Stimulated activated CD4-positive, alpha-beta T cell treated with anti-CD3 and anti-CD28 coated beads, Interleukin-4, amount 100 ng/mL, for 1 hour (primary cell): Measurements from ENCODE around the gene RNF17.
A peak's percentile ranks its signal among the peaks of the same experiment; 100 is the strongest.

Source experiments
- DNase-seq: peaks from one replicate; pipeline ENCODE4 v3.0.0-alpha.2; 2020

Gene RNF17

GRCh38 chr13:24899601-24900000 lies 135.6 kb downstream of the RNF17 start:
- no peak for DNase-seq

GRCh38 chr13:24900507-24900906 lies 136.5 kb downstream of the RNF17 start:
- DNase-seq = no peak

DNA sequence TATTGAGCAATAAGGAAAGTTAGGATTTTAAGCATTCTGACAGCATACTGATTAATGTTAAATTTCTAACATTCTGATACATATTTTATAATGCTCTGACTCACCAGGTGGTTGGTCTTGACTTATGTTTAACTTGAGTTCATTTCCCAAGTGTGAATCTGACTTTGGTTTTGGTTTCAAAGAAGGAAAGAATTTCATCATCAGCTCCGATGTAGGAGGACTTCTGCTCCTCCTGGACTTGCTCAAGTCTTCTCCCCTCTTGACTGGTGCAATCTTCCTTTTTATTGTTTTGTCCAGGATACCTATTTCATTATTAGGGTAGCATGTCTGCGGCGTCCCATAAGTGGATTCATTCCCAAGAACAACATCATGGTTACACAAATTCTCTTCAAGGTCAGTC lies 141.3 kb downstream of the RNF17 start:
- DNase-seq = no peak

- no peak for DNase-seq
Measured at GRCh38 chr13:24906268-24906667, 142.3 kb downstream of the RNF17 start.

GRCh38 chr13:24910502-24911132 lies 146.6 kb downstream of the RNF17 start:
- DNase-seq = no peak

DNA sequence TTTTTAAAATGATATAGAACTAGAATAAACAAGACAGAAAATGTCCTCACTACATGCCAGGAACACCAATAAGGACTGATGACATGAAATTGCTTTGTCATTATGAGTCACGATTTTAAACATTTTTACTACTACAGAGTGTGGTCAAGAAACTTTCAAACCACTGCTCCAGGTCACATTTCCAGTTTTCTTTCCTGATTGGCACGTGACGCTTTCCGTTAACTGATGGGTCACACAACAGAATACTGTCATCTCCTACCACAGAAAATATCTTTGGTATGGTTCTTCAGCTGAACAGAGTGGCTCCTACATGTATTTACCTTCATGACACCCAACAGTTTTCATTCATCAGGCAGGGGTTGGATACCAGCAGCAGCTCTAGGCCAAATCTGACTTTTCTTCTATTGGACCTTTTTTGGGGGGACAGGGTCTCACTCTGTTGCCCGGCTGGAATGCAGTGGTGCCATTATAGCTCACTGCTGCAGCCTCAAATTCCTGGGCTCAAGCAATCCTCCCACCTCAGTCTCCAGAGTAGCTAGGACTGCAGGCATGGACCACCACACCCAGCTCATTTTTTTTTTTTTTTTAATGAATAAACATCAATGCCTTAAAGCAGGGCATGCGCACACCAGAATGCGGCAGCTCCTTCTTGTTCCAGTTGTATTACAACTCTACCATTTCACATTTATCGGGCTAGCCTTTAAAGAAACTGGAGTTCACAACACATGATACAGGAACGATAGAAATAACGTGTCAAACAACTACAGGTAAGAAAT lies 147.4 kb downstream of the RNF17 start:
- no peak for DNase-seq

DNA sequence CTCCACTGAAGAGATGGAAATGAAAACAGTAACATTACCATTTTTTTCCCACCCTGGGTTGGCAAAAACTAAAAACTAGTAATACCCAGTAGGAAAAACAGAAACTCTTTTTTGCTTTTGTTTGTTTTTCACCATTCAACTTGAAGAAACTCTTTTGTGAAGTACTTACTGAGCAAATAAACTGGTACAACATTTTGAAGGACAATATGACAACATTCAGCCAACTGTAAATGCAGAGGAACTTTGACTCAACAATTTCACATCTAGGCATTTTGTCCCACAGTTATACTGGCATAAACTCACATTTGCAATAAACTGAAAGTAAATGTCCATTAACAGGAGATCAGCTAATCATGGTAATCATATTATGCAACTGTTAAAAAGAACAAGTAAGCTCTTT lies 152.5 kb downstream of the RNF17 start:
- DNase-seq = no peak

GRCh38 chr13:24921003-24921402 lies 157.0 kb downstream of the RNF17 start:
- no peak for DNase-seq

GRCh38 chr13:24921881-24922280 lies 157.9 kb downstream of the RNF17 start:
- no peak for DNase-seq

GRCh38 chr13:24922387-24922744 lies 158.4 kb downstream of the RNF17 start:
- no peak for DNase-seq

- DNase-seq = peak; percentile 92
Measured at GRCh38 chr13:24922745-24923591, 159.0 kb downstream of the RNF17 start.

DNA sequence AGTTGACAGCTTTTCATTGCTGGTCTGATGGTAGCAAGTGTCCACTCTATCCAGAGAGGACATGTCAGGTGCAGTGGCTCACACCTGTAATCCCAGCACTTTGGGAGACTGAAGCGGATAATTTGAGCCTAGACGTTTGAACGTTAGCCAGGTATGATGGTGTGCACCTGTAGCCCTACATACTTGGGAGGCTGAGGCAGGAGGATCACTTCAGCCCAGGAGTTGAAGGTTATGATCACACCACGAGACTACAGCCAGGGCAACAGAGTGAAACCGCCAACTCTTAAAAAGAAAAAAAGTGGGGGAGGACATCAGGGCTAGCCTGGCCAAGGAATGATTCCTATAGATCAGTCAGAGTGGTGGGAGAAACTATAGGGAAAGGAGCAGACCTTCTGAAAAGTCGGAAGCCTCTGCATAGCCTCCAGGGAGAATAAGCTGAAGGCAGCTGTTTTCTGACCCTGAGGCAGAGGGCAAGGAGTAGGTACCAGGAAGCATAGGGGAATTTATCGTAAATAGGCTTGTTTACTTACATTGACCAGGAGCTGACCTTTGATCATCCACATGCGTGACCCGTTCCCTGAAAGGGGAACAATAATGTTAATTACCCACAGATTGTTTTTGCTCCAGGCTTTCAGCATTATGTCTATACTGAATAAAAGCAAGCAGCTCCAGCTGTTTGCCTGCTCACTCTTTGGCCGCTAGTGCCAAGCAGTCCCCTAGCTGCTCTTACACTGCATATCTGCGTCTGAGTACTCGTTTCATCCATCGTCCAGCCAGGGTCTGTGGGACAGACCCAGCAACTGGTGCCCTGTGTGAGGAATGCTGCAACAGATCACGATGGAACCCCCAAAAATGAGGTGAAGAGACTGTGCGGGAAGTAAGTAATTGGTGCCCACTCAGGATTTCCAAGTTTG lies 161.6 kb downstream of the RNF17 start:
- no peak for DNase-seq

DNA sequence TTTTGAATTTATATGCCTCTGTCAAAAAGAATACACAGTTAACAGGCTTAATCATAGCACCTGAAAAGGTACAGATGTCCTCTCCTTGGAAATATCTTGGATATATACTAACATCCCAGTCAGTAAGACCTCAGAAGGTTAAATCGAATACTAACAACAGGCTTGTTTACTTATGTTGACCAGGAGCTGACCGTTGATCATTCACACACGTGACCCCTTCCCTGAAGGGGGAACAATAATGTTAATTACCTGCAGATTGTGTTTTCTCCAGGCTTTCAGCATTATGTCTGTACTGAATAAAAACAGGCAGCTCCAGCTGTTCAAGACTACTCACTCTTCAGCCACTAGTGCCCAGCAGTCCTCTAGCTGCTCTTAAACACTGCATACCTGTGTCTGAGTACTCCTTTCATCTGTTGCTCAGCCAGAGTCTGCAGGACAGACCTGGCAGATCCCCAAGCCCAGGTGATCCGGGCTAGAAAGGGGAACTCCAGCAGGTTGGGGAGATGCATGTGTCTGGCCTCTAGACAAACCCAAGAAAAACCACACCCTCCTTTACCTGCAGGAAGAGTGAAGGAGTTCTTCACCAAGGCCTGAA lies 163.9 kb downstream of the RNF17 start:
- DNase-seq = no peak

GRCh38 chr13:24929196-24929595 lies 165.2 kb downstream of the RNF17 start:
- no peak for DNase-seq
